ENCODE measurements around the gene ZNF77.

- TF ChIP-seq, protein P1, sequence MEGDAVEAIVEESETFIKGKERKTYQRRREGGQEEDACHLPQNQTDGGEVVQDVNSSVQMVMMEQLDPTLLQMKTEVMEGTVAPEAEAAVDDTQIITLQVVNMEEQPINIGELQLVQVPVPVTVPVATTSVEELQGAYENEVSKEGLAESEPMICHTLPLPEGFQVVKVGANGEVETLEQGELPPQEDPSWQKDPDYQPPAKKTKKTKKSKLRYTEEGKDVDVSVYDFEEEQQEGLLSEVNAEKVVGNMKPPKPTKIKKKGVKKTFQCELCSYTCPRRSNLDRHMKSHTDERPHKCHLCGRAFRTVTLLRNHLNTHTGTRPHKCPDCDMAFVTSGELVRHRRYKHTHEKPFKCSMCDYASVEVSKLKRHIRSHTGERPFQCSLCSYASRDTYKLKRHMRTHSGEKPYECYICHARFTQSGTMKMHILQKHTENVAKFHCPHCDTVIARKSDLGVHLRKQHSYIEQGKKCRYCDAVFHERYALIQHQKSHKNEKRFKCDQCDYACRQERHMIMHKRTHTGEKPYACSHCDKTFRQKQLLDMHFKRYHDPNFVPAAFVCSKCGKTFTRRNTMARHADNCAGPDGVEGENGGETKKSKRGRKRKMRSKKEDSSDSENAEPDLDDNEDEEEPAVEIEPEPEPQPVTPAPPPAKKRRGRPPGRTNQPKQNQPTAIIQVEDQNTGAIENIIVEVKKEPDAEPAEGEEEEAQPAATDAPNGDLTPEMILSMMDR (IDR thresholded peaks at IDR 0.05; ENCODE audit: low read depth, low read length, missing input control), result no peak
- TF ChIP-seq JUND (IDR thresholded peaks at IDR 0.05), result no peak
- TF ChIP-seq REST (IDR thresholded peaks at IDR 0.05), result no peak
- no peak for TF ChIP-seq TAF1 (conservative IDR thresholded peaks at IDR 0.05)
Measured at GRCh38 chr19:2976609-2977000, 31.8 kb upstream of the ZNF77 start.
